ENCODE measurements around the gene FTH1.

- no peak for TF ChIP-seq CTCF (IDR thresholded peaks at IDR 0.05)
- TF ChIP-seq POLR2AphosphoS5 (IDR thresholded peaks at IDR 0.05), result no peak
- no peak for TF ChIP-seq POLR2A (IDR thresholded peaks at IDR 0.05)
- no peak for TF ChIP-seq EP300 (IDR thresholded peaks at IDR 0.05)
Observed at GRCh38 chr11:61976420-61976800, 9.0 kb upstream of the FTH1 start.

Measured in upper lobe of left lung (tissue), 4 donors.